Mammary epithelial cell (primary cell): Measurements from ENCODE around the gene GALNT10.

Experiments used
- EZH2 ChIP-seq: IDR thresholded peaks from 2 replicates; pipeline ENCODE4 v1.6.1; 2012; ENCODE audit warnings: low read length, inconsistent platforms, borderline replicate concordance
- TF ChIP-seq, protein P1 (sequence below), 2 donors: IDR thresholded peaks in 1 of 2; conservative IDR thresholded peaks in 1 of 2; 2 replicates each; pipeline ENCODE4 v1.5.1; 2011 to 2012; ENCODE audit warnings: inconsistent platforms in 2 of 2, low read length in 2 of 2, mild to moderate bottlenecking in 2 of 2, control low read depth in 1 of 2, low read depth in 1 of 2; ENCODE audit not compliant: insufficient read depth in 1 of 2; ENCODE audit errors: extremely low read depth in 1 of 2

DNA sequence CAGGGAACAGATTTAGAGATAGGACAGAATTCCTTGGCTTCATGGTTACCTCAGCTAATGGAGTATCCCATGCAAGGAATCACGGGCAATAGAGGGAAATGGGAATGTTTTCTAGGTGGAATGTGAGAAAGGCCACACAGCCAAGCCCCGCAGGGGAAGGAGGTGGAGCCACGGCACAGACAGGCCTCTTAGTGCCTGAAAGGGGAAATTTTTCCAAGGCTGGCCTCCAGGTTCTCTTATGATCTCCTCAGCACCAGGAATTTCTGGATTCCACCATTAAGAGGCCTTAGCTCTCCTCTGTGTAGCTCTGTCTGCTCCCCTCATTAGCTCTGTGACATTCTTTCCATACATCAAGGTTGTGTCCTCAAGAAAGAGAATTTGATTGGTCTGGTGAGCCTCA, 124.7 kb downstream of the GALNT10 start:
- TF ChIP-seq, protein P1, sequence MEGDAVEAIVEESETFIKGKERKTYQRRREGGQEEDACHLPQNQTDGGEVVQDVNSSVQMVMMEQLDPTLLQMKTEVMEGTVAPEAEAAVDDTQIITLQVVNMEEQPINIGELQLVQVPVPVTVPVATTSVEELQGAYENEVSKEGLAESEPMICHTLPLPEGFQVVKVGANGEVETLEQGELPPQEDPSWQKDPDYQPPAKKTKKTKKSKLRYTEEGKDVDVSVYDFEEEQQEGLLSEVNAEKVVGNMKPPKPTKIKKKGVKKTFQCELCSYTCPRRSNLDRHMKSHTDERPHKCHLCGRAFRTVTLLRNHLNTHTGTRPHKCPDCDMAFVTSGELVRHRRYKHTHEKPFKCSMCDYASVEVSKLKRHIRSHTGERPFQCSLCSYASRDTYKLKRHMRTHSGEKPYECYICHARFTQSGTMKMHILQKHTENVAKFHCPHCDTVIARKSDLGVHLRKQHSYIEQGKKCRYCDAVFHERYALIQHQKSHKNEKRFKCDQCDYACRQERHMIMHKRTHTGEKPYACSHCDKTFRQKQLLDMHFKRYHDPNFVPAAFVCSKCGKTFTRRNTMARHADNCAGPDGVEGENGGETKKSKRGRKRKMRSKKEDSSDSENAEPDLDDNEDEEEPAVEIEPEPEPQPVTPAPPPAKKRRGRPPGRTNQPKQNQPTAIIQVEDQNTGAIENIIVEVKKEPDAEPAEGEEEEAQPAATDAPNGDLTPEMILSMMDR (conservative IDR thresholded peaks at IDR 0.05 in 1 of 2, IDR thresholded peaks at IDR 0.05 in 1 of 2; ENCODE audit: extremely low read depth in 1 of 2, insufficient read depth in 1 of 2, low read depth in 1 of 2, low read length in 2 of 2): no peak
- TF ChIP-seq EZH2: no peak
